ENCODE measurements around the gene FARP2. TPM values are rescaled to one million over a fixed set of nuclear protein-coding genes. Genes with fewer than 3 reads are reported as not detected.
"Not testable (repeated sequence)": the region's sequence is repeated elsewhere in the genome, so short reads cannot be mapped to it uniquely, and the experiment has no call there.

Gene FARP2
- total and polyA plus RNA-seq, 10 donors = 9.1 to 72.8 (median 53.4) TPM

- no peaks in the 10 kb centered on the region for H3K4me1 ChIP-seq
- H3K36me3 ChIP-seq = peaks cover 11 to 70% (median 35%) of the 10 kb centered on the region in 6 donors
- peaks cover 0 to 30% (median 23%) of the 10 kb centered on the region in 8 donors for H3K9me3 ChIP-seq
- WGBS, 5 donors = 85 to 95% (median 88%) methylated on average over 1 of the region's 1 CpG
- no peaks in the 10 kb centered on the region for H3K27me3 ChIP-seq (replicated peaks in 1 of 7)
- intact Hi-C loops (cut with DNase I; ENCODE audit: low total_unique reads) = no loop called here
- DNase-seq = no peak
- TF ChIP-seq POLR2AphosphoS5 (IDR thresholded peaks at IDR 0.05) (no peak), POLR2A (IDR thresholded peaks at IDR 0.05) (no peak), CTCF (IDR thresholded peaks at IDR 0.05 in 8 of 11, conservative IDR thresholded peaks at IDR 0.05 in 3 of 11) (no peak)
- H3K4me3 ChIP-seq = no peak overlapping the region
- no peak overlapping the region for H3K27ac ChIP-seq
Measured at GRCh38 chr2:241422350-241422749, 66.3 kb downstream of the FARP2 start.

- H3K27ac ChIP-seq; DNase-seq; H3K4me1 ChIP-seq; H3K4me3 ChIP-seq; intact Hi-C loops (cut with DNase I; ENCODE audit: low total_unique reads); H3K27me3 ChIP-seq (replicated peaks in 1 of 7): not testable (repeated sequence)
- Histone ChIP-seq H3K9me3 (peaks cover 0 to 30% (median 23%) of the 10 kb centered on the region in 8 donors), H3K36me3 (peaks cover 11 to 65% (median 26%) of the 10 kb centered on the region in 6 donors)
- 93 to 100% (median 96%) methylated on average over 1 of the region's 1 CpG for WGBS, 5 donors
Measured at GRCh38 chr2:241423489-241423888, 67.4 kb downstream of the FARP2 start.

DNA sequence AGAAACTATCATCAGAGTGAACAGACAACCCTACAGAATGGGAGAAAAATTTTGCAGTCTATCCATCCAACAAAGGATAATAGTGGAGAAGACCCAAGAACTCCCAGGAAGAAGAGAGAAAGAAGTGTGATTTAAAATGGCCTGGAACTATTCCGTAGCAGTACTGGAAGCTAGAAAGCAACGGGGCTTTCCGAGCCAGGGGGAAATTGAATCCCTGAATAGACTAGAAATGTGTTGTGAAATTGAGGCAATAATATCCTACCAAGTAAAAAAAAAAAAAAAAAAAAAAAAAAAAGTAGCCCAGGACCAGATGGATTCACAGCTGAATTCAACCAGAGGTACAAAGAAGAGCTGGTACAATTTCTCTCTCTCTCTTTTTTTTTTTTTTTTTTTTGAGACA, 69.3 kb downstream of the FARP2 start:
- Histone ChIP-seq H3K9me3 (peaks cover 0 to 30% (median 23%) of the 10 kb centered on the region in 8 donors), H3K4me3 (no peak overlapping the region), H3K4me1 (no peaks in the 10 kb centered on the region), H3K36me3 (peaks cover 11 to 65% (median 34%) of the 10 kb centered on the region in 6 donors), H3K27me3 (replicated peaks in 1 of 7) (no peaks in the 10 kb centered on the region), H3K27ac (no peak overlapping the region)
- whole genome bisulfite sequencing, 5 donors = 92 to 96% (median 93%) methylated on average over 3 of the region's 3 CpGs
- intact Hi-C loops (cut with DNase I; ENCODE audit: low total_unique reads) = no loop called here
- no peak for TF ChIP-seq CTCF (IDR thresholded peaks at IDR 0.05 in 8 of 11, conservative IDR thresholded peaks at IDR 0.05 in 3 of 11)
- TF ChIP-seq POLR2AphosphoS5 (IDR thresholded peaks at IDR 0.05) = no peak
- TF ChIP-seq POLR2A (IDR thresholded peaks at IDR 0.05) = no peak
- DNase-seq = no peak

DNA sequence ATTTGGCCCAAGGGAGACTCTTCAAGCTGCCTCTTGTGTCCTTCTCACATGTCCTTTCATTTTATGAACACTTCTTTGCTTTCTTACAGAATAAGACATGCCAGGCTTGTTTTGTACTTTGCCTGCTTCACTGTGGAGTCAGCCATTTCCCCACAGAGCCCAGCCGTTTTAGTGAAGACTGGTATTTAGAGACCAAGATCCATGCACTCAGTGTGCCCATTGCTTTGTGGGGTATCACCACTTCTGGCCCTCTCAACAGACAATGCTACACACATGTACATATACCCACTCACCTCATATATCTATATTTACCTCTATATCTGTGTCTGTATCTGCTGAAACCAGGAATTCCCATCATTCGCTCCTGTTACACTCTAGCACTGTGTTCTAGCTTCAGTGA, 74.1 kb downstream of the FARP2 start:
- no peak overlapping the region for H3K27ac ChIP-seq
- WGBS, 5 donors = 85 to 96% (median 93%) methylated on average over 2 of the region's 2 CpGs
- no peaks in the 10 kb centered on the region for H3K9me3 ChIP-seq
- DNase-seq = no peak
- intact Hi-C loops (cut with DNase I; ENCODE audit: low total_unique reads) = no loop called here
- no peak for TF ChIP-seq POLR2A (IDR thresholded peaks at IDR 0.05)
- no peak for TF ChIP-seq CTCF (IDR thresholded peaks at IDR 0.05 in 8 of 11, conservative IDR thresholded peaks at IDR 0.05 in 3 of 11)
- H3K4me1 ChIP-seq = no peaks in the 10 kb centered on the region
- no peaks in the 10 kb centered on the region for H3K27me3 ChIP-seq (replicated peaks in 1 of 7)
- H3K4me3 ChIP-seq = no peak overlapping the region
- H3K36me3 ChIP-seq = peaks cover 0 to 85% (median 57%) of the 10 kb centered on the region in 6 donors

Measured in spleen (tissue), 11 donors.